NCI-H526 (cell line): Measurements from ENCODE around the gene ANO3.

Source experiments
- DNase-seq, 2 experiments: peaks; one replicate each; lab custom pipeline; 2025; lab: John Stamatoyannopoulos, UW

ANO3 gene

GRCh38 chr11:26708736-26709456, 377.0 kb downstream of the ANO3 start:
- no peak for DNase-seq

DNA sequence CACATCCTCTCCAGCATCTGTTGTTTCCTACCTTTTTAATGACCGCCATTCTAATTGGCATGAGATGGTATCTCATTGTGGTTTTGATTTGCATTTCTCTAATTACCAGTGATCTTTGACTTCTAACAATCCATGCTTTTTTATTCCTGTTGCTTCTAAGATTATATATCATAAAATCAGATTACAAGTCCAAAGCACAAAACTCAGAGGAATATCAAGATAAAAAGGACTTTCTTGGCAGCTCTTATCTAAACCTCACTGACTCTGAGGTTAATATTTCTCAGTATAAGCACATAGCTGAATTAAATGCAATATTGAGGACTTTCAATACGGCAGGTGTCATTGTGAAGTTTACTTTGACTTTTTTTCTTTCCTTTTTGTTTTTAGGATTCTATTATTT, 378.6 kb downstream of the ANO3 start:
- peak; percentile 14 to 32 for DNase-seq

DNA sequence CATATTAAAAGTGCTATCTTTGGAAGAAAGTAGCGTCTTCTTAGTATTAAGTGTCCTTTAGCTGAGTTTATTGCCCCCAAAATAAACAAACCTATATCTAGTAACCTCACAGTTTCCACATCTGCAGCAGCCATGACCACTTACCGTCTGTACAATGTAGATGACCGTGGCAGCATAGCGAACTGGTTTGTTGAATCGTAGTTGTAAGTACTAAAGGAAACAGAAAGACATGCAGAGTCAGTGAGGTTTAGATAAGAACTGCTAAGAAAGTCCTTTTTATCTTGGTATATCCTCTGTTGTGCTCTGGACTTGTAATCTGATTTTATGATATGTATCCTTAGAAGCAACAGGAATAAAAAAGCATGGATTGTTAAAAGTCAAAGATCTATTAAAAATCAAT, 380.6 kb downstream of the ANO3 start:
- no peak for DNase-seq
